ENCODE results near the gene KDM4B. TPM values are rescaled to one million over a fixed set of nuclear protein-coding genes. Genes with fewer than 3 reads are reported as not detected.

Gene KDM4B
- total RNA-seq, 1 experiment from 2014 or later: 9.8 TPM

Other genes with a start within 250 kb of the KDM4B start
- 67.0 and 71.4 TPM in 2 replicates for gene DPP9, start 245.3 kb upstream of the KDM4B start, total RNA-seq (2014; rRNA removed; shearing (Covaris generic))
- 7.5 and 11.0 TPM in 2 replicates for gene FEM1A, start 177.4 kb upstream of the KDM4B start, total RNA-seq (2014; rRNA removed; shearing (Covaris generic))
- gene TICAM1, start 137.4 kb upstream of the KDM4B start, total RNA-seq (2014; rRNA removed; shearing (Covaris generic)): 2.6 and 5.2 TPM in 2 replicates
- 165 and 222 TPM in 2 replicates for gene PLIN3, start 101.4 kb upstream of the KDM4B start, total RNA-seq (2014; rRNA removed; shearing (Covaris generic))
- not detected in 2 replicates for gene ARRDC5, start 66.2 kb upstream of the KDM4B start, total RNA-seq (2014; rRNA removed; shearing (Covaris generic))
- gene UHRF1, start 59.6 kb upstream of the KDM4B start, total RNA-seq (2014; rRNA removed; shearing (Covaris generic)): 35.7 and 60.1 TPM in 2 replicates